ENCODE data around the gene PPFIA2. TPM values are rescaled to one million over a fixed set of nuclear protein-coding genes. Genes with fewer than 3 reads are reported as not detected.
A peak's percentile ranks its signal among the peaks of the same experiment; 100 is the strongest.

Gene PPFIA2
- total RNA-seq, 4 donors from 2014 or later, result 0.81 to 25.2 (median 4.9) TPM

GRCh38 chr12:81270385-81270784 lies 488.8 kb downstream of the PPFIA2 start:
- no peaks in the 10 kb centered on the region for H3K36me3 ChIP-seq
- no peak for TF ChIP-seq POLR2A (IDR thresholded peaks at IDR 0.05)
- TF ChIP-seq POLR2AphosphoS5 (IDR thresholded peaks at IDR 0.05), result no peak
- no peak for TF ChIP-seq CTCF (IDR thresholded peaks at IDR 0.05)
- no peak for TF ChIP-seq EP300 (IDR thresholded peaks at IDR 0.05)
- no peaks in the 10 kb centered on the region for H3K27me3 ChIP-seq
- H3K4me1 ChIP-seq, result peaks cover 0 to 5% (median 0%) of the 10 kb centered on the region in 3 donors
- ATAC-seq, result no peak
- no peak overlapping the region for H3K4me3 ChIP-seq
- no peaks in the 10 kb centered on the region for H3K9me3 ChIP-seq
- 86 to 92% methylated on average over 5 of the region's 5 CpGs for WGBS, 2 donors (ENCODE audit: low coverage in 1 of 2)
- H3K27ac ChIP-seq, result no peak overlapping the region

- TF ChIP-seq POLR2AphosphoS5 (IDR thresholded peaks at IDR 0.05), result no peak
- no peak for TF ChIP-seq EP300 (IDR thresholded peaks at IDR 0.05)
- TF ChIP-seq CTCF (IDR thresholded peaks at IDR 0.05), result no peak
- no peak for TF ChIP-seq POLR2A (IDR thresholded peaks at IDR 0.05)
- Histone ChIP-seq H3K27me3 (no peaks in the 10 kb centered on the region), H3K27ac (no peak overlapping the region), H3K36me3 (no peaks in the 10 kb centered on the region), H3K4me3 (no peak overlapping the region), H3K4me1 (peaks cover 0 to 5% (median 0%) of the 10 kb centered on the region in 3 donors), H3K9me3 (no peaks in the 10 kb centered on the region)
- ATAC-seq, result no peak
- 82 to 87% methylated on average over 2 of the region's 2 CpGs for WGBS, 2 donors (ENCODE audit: low coverage in 1 of 2)
These were observed 496.1 kb downstream of the PPFIA2 start for GRCh38 chr12:81263072-81263471.

- WGBS, 2 donors (ENCODE audit: low coverage in 1 of 2), result 73 to 94% methylated on average over 4 of the region's 4 CpGs
- no peak for TF ChIP-seq POLR2AphosphoS5 (IDR thresholded peaks at IDR 0.05)
- no peak for TF ChIP-seq POLR2A (IDR thresholded peaks at IDR 0.05)
- no peak for TF ChIP-seq EP300 (IDR thresholded peaks at IDR 0.05)
- no peak for TF ChIP-seq CTCF (IDR thresholded peaks at IDR 0.05)
- ATAC-seq, result no peak
These were observed 497.5 kb downstream of the PPFIA2 start for GRCh38 chr12:81261508-81262207.

DNA sequence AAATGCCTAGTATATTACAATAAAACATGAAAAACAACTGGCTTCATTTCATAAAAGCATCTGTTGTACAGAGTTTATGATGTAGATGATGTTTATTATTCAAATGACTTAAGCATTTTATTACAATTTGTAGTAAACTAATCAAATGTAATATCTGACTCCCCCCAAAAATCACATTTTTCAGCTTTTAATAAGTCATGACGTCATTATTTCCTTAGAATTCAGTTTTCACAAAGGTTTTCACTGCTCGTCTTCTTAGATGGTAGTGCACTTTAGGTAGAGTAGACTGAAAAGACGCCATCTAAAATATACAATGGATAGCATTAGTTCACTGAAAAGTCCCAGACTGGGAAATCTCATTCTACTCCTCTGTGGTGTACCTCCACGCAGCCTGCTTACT lies 499.8 kb downstream of the PPFIA2 start:
- Histone ChIP-seq H3K4me1 (no peaks in the 10 kb centered on the region), H3K36me3 (no peaks in the 10 kb centered on the region), H3K4me3 (no peak overlapping the region), H3K27me3 (no peaks in the 10 kb centered on the region), H3K27ac (no peak overlapping the region), H3K9me3 (no peaks in the 10 kb centered on the region)
- TF ChIP-seq POLR2A (IDR thresholded peaks at IDR 0.05), result no peak
- TF ChIP-seq CTCF (IDR thresholded peaks at IDR 0.05), result no peak
- TF ChIP-seq EP300 (IDR thresholded peaks at IDR 0.05), result no peak
- no peak for TF ChIP-seq POLR2AphosphoS5 (IDR thresholded peaks at IDR 0.05)
- 79 to 92% methylated on average over 3 to 4 of the region's 4 CpGs for WGBS, 2 donors (ENCODE audit: low coverage in 1 of 2)
- no peak for ATAC-seq

More at GRCh38 chr12:81261508-81262207, 497.5 kb downstream of the PPFIA2 start:
- H3K36me3 ChIP-seq, result no peaks in the 10 kb centered on the region
- no peaks in the 10 kb centered on the region for H3K4me1 ChIP-seq
- H3K9me3 ChIP-seq, result no peaks in the 10 kb centered on the region
- no peaks in the 10 kb centered on the region for H3K27me3 ChIP-seq
- no peak overlapping the region for H3K4me3 ChIP-seq
- no peak overlapping the region for H3K27ac ChIP-seq

DNA sequence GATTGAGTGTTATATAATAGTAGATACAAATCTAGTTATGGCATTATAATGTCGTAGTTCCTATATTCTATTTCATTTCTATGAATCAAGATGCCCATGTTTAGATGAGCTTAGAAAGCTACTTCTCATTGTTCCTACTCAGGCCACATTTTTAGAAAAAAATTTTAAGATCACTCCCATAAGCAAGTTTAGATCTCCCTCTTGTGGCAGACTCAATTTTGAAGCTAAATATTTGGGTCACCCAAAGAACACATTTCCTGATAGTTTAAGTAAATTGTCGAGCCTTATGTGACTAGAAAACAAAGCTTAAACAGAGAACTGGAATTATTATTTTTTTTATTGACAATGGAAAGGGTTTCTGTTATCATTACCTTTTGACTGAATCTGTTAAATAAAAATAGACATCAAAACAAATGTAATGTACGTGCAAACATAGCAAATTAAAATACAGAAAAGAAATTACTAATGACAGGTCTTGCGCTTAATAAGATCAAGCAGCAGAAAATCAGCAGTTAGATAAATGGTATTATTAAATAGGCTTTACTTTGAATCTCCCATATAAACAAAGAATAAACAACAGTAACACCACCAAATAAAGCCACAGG lies 501.1 kb downstream of the PPFIA2 start:
- Histone ChIP-seq H3K27ac (no peak overlapping the region), H3K4me1 (no peaks in the 10 kb centered on the region), H3K9me3 (no peaks in the 10 kb centered on the region), H3K27me3 (no peaks in the 10 kb centered on the region), H3K36me3 (no peaks in the 10 kb centered on the region), H3K4me3 (no peak overlapping the region)
- 51 to 52% methylated on average over 4 of the region's 4 CpGs for WGBS, 2 donors (ENCODE audit: low coverage in 1 of 2)
- TF ChIP-seq CTCF (IDR thresholded peaks at IDR 0.05), result peak in 3 of 4 experiments; percentile 36 to 46 (median 41)
- TF ChIP-seq POLR2A (IDR thresholded peaks at IDR 0.05), result no peak
- TF ChIP-seq POLR2AphosphoS5 (IDR thresholded peaks at IDR 0.05), result no peak
- TF ChIP-seq EP300 (IDR thresholded peaks at IDR 0.05), result no peak
- ATAC-seq, result no peak
